GM21526 (cell line): ENCODE data around the gene MICALL1.

Source experiments
- ATAC-seq: cut with Tn5 transposase; IDR thresholded peaks from one replicate; pipeline ENCODE4 v1.9.1; 2021; ENCODE audit warnings: moderate library complexity; ENCODE audit not compliant: unreplicated experiment, low FRiP score

Gene MICALL1, protein sequence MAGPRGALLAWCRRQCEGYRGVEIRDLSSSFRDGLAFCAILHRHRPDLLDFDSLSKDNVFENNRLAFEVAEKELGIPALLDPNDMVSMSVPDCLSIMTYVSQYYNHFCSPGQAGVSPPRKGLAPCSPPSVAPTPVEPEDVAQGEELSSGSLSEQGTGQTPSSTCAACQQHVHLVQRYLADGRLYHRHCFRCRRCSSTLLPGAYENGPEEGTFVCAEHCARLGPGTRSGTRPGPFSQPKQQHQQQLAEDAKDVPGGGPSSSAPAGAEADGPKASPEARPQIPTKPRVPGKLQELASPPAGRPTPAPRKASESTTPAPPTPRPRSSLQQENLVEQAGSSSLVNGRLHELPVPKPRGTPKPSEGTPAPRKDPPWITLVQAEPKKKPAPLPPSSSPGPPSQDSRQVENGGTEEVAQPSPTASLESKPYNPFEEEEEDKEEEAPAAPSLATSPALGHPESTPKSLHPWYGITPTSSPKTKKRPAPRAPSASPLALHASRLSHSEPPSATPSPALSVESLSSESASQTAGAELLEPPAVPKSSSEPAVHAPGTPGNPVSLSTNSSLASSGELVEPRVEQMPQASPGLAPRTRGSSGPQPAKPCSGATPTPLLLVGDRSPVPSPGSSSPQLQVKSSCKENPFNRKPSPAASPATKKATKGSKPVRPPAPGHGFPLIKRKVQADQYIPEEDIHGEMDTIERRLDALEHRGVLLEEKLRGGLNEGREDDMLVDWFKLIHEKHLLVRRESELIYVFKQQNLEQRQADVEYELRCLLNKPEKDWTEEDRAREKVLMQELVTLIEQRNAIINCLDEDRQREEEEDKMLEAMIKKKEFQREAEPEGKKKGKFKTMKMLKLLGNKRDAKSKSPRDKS

DNA sequence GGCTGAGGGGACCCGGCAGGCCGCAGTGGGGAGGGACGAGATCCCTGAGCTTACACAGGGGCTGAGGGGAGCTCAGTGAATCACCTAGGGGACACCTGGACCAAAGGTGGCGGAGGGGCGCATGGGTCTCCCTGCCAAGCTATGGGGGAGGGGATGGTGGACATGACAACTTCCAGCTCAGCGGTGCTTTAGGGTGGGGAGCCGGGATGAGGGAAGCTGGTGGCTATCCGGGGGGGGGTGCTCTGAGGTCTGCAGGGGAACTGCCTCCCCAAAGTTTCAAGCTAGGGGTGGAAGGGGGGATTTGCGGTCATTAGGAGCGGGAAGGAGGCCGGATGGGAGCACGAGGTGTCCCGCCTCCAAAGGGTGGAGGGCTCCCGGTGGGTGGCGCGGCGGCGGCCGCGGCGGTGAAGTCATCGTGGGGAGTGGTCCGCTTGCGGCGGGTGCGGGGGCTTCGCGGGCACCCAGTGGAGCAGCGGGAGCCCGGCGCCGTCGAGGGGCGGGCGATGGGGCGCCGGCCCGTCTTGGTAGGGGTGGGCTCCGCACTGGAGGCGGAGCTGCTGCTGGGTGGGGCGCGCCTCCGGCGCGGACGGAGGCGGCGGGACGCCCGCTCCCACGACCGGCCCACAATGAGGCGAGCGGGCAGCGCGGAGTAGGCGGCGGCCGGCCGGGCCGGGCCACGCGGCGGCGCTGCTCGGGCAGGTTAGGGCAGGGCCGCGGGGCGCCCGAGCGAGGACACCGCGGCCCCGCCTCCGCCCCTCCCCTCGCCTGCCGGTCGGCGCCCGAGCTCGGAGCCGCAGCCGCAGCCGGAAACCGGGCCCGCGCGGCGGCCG, at the start of gene MICALL1:
Gene MICALL1 (plus strand): TSS at position 764 of the 830 bp plus-strand sequence. CDS start 126 bp downstream, outside the sequence.
- ATAC-seq = peak; percentile 71

DNA sequence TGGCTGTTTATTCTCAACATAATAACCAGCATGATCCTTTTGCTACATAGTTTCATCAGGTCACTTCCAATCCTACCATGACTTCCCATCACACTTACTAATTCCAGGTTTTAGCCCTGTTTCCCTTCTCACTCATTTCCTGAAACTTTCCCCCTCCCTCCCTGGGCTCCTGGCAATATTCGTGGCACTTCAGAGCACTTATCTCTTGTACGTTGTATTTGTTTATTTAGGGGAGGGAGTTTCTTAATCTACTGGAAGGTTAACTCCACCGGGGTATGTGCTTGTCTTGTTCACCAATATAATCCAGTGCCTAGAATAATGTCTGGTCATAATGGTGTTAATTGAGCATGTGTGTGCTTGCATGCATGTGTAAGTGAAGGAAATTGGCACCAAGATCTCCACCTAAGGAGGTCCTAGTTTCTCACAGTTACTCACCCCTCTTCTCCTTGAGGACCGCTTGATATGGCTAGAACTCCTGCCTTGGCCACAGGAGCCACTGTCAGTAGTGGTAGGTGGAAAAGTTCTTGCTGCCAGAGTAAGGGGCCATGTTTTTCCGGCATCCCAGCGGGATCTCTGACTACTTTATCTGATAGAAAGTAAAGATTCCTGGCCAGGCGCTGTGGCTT, 45.2 kb upstream of the MICALL1 start:
- ATAC-seq = no peak

DNA sequence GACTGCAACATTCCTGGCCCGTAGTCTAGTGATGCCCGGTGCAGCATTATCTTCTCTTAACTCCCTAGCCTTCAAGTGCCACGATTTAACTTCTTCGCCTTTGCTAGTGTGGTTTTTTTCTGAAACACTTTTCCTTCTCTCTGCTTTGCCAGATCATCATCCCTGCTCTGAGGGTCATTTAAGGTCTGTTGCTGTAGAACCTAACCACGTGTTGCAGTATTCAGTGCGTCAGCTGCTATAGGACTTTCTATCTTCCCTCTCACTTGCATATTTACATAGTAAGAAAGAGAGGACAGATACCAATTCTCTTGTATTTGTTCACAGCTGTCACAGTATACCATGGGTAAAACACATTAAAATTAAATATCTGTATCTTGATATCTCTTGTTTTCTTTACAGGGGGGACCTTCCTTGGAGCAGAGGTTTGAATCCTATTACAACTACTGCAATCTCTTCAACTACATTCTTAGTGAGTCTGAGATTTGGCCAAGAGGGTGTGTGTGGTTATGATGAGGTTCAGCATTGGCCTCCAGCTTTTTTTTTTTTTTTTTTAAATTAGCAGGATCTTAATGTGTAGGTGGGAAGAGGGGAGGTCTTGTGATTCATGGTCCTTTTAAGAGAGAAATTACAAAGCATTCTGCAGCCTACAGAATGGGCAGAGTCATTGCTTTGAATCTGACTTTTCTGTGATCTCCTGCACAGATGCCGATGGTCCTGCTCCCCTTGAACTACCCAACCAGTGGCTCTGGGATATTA, 43.3 kb upstream of the MICALL1 start:
- no peak for ATAC-seq

DNA sequence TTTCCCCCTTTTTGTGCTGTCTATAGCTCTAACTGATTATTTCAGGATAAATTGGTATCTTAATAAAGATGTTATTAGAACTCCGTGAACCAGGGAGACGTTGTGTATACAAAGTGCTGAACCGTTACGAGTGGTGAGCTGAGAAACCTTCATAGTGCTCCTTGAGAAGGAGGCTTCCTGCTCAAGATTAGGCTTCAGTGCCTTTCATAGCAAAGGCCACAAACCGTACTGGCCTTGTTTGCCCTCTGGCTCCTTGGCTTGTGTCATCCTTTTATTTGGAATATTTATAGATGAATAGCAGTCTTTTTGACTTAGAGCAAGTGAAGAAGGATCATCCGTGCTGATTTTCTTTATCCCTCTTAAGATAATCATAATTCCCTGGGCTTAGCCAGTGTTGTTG, 40.6 kb upstream of the MICALL1 start:
- no peak for ATAC-seq

DNA sequence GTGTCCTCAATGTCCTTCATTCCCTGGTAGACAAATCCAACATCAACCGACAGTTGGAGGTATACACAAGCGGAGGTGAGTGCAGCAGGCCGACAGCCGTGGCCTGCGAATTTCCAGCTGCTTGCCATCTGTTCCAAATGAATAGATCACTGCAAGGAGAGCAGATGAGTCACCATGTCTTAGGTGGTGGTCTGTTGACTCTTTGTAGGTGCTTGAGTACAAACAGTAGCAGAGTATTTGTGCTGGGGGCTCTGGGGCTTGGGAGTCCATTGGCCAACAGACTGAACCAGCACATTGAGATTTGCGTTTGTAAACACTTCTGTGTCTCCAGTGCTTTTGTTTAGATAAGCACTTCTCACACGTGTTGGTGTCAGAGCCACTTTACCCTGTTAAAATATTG, 35.8 kb upstream of the MICALL1 start:
- no peak for ATAC-seq

DNA sequence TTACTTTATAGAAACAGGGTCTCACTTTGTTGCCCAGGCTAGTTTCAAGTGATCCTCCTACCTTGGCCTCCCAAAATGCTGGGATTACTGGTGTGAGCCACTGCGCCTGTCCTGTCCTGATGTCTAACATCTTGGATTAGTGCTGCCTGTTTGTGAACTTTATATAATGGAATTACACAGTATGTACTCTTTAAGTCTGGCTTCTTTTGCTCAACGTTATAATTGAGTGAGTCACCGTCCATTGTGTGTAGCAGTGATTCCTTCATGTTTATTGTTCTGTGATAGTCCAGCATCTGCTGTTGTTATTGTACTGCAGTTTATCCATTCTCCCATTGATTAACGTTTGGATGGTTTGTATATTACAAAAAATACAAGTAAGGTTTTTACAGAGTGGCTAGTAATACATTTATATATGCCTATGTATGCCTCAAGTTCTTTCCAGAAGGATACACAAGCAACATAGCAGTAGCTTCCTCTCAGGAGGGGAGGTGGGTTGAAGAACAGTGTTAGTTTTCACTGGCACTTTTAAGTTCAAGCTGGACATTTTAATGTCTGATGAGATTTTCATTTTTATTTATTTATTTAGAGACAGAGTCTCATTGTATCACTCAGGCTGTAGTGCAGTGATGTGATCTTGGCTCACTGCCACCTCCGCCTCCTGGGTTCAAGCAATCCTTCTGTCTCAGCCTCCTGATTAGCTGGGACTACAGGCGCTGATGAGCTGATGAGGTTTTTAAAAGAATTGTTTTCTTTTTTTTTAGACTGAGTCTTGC, 25.2 kb upstream of the MICALL1 start:
- ATAC-seq = no peak

DNA sequence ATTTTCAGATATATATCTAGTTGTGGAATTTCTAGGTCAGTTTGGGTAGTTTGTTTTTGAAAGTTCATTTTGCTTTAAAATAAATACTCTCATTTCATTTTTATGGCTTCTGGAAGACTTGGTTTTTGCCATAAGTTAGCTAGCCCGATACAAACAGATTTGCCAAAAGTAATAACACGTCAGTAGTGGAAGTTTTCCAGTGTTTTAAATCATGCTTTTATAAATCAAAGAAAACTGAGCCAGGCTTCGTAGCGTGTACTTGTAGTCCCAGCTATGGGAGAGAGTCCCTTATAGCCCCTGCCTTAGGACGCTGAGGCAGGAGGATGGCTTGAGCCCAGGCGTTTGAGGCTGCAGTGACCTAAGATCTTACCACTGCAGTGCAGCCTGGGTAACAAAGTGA, 21.7 kb upstream of the MICALL1 start:
- no peak for ATAC-seq

DNA sequence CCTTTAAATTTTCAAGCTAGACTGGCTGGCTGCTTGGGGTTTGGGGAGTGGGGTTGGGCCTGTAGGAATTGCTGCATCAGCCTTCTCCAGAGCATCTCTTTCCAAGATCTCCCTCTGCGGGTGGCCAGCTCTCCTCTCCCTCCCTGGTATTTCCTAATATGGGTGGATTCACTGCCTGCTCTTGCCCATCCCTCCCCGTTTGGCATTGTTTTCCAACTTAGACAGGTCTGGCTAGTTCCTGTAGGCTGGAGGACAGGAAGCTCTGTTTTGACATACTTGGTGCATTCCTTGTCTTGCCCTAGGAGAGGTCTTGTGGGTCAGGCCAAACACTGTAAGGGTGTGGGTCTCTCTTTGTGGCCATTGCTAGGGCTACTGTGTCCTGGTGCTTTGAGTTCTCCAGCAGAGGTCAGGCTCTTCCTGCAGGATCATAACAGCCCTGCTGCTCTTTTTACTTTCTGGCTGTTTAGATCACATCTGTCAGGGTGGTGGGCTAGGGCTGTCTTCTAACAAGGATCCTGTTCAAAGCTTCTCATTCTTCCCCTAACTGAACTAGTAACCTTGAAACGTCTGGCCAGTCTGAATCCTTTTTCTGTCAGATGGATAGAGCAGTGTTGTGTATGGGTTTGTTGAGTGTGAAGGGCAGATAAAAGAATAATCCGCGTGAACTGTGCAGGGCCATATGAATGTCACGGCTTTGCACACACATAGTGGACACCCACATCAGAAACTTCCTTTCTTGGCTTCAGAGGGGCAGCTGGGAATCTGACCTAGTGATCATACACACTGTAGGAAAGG, 18.3 kb upstream of the MICALL1 start:
- ATAC-seq = no peak

DNA sequence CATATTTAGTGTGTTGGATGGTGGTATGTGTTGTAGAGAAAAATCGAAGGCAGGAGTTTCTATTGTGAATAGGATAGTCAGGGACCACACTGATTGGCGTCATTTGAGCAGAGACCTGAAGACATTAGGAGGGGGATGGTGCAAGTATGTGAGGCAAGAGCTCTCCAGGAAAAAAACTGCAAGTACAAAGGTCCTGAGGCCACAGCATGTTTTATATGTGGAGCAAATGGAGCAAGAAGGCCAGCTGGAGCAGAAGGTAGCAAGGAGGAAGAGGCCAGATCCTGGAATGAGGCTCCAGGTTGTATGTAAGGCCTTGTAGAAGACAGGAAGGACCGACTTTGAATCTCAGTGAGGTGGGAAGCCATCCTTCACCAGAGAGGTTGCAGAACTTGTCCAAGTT, 14.2 kb upstream of the MICALL1 start:
- no peak for ATAC-seq

DNA sequence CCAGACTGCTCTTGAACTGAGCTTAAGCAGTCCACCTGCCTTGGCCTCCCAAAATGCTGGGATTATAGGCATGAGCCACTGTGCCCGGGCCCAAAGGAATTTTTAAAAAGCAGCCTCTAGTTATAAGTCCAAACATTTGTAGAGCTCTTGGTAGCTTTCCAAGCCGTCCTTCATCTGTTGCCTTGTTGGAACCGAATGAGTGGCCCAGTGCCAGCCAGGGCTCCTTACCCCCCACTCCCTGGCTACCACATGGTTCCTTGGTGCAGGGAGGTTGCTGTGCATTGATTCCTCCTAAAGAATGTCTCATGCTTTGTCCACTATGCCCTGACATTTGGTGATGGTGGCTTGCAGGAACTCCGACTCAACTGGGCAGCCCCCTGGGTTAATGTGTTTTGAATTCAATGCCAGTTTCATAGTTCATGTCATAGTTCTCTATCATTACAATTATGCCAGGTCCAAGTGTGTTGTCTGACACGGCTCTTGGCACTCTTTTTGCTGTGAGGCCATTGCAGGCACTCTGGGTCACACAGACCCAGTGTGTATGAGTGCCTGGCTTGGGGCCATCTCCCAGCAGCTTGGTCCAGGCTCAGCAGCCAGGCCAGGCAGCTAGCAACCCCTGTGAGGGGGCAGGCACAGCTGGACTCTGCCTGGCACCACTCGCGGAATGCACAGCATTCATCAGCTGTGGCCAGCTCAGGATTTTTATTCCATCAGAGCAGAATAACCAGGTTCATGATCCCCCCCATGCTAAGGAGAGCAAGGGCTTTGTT, 13.3 kb upstream of the MICALL1 start:
- ATAC-seq = no peak

DNA sequence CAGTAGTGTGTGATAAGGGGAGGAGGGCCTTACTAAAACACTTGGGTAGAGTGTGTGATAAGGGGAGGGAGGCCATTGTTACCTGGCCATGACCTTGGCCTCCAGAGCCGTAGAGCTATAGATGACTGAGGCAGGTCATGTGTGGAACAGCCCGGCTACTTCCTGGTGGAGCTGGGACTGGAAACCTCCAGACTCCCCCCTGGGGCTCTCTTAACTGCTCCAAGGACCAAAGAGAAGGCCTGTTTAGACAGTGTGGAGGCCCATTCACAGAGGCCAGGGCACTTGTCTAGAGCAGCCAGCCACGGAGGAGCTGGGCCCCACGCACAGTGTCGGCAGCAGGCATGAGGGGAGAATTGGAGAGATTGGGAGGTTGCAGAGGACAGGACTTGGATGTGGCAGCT, 12.5 kb upstream of the MICALL1 start:
- ATAC-seq = no peak

DNA sequence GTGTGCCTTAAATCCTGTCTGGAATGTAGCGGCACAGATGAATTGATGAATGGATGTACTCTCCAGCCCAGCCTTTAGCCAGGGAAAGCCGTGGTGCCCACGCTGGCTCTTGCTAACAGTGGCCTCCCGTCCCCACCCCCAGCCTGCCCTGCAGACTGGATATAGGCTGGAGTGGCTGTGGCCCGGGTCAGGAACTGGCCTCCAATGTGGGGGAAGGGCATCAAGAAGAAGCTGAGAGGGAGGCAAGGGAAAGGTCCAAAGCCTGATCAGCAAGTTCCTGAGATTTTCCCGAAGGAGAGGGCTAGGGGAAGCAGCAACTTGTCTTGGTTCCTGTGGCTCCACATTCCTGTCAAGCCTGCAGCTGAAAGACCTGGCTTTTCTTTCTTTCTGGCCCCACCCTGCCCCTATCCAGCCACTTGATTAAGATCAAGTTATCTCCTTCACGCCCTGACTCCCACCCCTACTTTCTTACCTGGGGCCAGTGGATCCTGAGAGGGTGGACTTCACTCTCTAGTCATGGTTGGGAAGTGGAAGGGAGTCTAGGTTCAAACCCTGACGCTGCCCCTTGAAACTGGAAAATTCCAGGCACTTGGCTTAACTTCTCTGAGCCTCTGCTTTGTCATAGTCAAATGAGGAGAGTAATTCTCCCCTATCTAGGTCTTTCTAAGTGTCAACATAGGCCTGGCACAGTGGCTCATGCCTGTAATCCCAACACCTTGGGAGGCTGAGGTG, 11.0 kb upstream of the MICALL1 start:
- no peak for ATAC-seq

DNA sequence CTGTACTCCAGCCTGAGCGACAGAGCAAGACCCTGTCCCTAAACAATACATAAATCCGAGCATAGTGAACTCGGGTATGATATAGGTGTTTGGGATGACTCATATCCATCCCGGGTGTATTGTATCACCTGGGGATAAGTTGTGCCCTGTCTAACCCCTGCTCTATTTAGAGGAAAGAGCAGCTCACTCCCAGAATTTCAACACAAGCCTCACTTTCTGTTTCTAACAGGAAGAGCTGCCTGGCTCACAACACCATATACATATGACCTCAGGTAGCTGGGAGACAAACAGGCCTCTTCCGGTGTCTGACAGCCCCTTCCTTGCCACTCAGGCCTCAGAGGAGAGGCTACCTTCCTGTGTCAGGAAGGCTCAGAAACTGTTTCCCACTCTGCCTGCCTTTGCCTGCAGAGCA, 9.9 kb upstream of the MICALL1 start:
- ATAC-seq = peak; percentile 69

DNA sequence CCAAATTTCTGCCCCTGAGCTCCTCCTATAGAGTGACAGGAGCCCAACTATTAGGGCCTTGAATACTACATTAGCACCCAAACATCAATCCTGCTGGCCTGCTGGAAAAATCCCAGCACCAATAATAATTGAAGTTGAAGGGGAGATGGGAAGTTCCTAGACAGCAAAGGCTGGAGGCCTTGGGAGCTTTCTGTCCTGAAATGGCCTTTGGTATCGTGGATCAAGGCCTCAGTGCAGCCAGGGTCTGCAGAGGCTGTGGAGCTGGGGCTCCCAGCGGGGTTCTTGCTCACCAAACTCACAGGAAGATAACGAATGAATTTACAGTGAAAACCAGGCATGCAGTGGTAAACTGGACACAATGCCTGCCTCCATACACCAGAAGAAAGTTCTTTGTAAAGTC, 9.2 kb upstream of the MICALL1 start:
- ATAC-seq = no peak

DNA sequence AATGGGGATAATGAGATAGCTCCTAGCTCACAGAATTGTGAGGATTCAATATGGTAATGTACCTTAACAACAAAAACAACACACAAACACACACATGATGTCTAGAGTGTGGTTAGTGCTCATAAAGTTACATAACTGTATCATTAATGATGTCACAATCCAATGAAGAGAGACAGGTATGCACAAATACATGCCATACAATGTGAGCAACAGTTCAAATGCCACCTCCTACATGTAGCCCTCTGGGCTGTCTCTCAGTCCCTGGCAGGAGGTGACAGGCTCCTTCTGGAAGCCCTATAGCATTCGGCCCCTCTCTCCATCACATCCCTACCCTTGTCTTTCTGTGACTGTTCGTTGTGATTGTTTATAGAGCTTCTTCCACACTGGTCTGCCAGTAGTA, 8.3 kb upstream of the MICALL1 start:
- no peak for ATAC-seq

DNA sequence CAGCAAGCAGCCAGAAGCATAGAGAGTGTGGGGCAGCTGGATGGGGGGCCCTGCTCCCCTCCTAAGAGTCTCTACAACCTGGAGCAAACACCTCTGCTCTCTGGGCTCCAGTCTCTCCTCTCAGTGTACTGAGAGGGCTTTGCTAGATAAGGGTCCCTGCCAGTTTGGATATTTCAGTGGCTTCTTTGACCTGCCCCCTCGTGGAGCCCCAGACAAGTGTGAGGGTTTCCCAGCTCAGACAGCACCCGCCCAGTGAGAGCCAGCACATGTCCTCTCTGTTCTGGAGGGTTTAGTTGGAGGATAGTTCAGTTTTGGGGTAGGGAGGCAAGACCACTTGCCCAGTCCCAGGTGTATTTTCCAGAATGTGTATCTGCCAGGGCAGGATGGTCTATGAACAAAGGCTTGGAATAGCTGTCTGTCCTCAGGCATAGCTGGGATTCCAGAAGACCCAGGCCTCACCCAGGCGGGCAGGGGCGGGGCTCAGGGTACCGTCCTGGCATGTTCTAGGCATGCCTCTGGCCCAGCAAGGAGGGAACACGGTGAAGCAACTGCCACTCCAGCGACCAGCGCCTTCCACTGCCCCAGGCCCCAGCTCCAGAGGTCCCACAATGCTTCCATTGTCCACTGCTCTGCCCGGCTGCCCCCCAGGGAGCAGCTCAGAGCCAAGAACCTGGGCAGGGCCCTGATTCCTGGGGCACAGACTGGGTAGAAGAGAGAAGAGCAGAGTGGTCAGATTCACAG, 7.5 kb upstream of the MICALL1 start:
- ATAC-seq = no peak
